GM12891 (cell line): ENCODE measurements around the gene BRDT. TPM values are rescaled to one million over a fixed set of nuclear protein-coding genes. Genes with fewer than 3 reads are reported as not detected.

Experiments used
- DNase-seq: peaks from one replicate; pipeline ENCODE4 v3.0.0; 2011; ENCODE audit warnings: low spot score; ENCODE audit not compliant: insufficient read length
- FAIRE-seq: peaks from 2 replicates; lab custom pipeline; 2011; peaks lifted over from hg19 to GRCh38; lab: Jason Lieb, UNC
- PAX5 ChIP-seq: IDR thresholded peaks from 2 replicates; pipeline ENCODE4 v1.6.1; 2011; ENCODE audit warnings: low read length, moderate library complexity, mild to moderate bottlenecking; ENCODE audit not compliant: insufficient read depth, severe bottlenecking
- POLR2A ChIP-seq: IDR thresholded peaks from 2 replicates; pipeline ENCODE4 v1.6.1; 2011; ENCODE audit warnings: low read depth, low read length, control low read depth
- POLR2AphosphoS5 ChIP-seq: IDR thresholded peaks from 2 replicates; pipeline ENCODE4 v1.6.1; 2011; ENCODE audit warnings: low read depth, low read length, control low read depth
- POU2F2 ChIP-seq: IDR thresholded peaks from 2 replicates; pipeline ENCODE4 v1.6.1; 2011; ENCODE audit warnings: low read depth, mild to moderate bottlenecking, control low read depth, low read length, moderate library complexity
- SPI1 ChIP-seq: IDR thresholded peaks from 2 replicates; pipeline ENCODE4 v1.6.1; 2011; ENCODE audit warnings: low read depth, low read length, control low read depth
- TAF1 ChIP-seq: IDR thresholded peaks from 2 replicates; pipeline ENCODE4 v1.6.1; 2011; ENCODE audit warnings: low read depth, low read length, control low read depth
- polyA plus RNA-seq: library from polyadenylated mRNA; unstranded; fragments of >200 nt; gene quantifications from one replicate; pipeline ENCODE4 v1.2.1, GENCODE V29; 2012; ENCODE audit warnings: low read depth, missing spikeins, inconsistent platforms; ENCODE audit not compliant: missing spikeins

BRDT gene
- polyA plus RNA-seq: not detected

GRCh38 chr1:91949356-91949699, at the start of gene BRDT:
TSS of gene BRDT (plus strand) at chr1:91949401. CDS start at chr1:91962755, 13,354 bp downstream.
- no peak for FAIRE-seq
- TF ChIP-seq POU2F2: no peak
- no peak for TF ChIP-seq POLR2AphosphoS5
- TF ChIP-seq TAF1: no peak
- no peak for TF ChIP-seq SPI1
- no peak for TF ChIP-seq PAX5
- TF ChIP-seq POLR2A: no peak
- DNase-seq: no peak

DNA sequence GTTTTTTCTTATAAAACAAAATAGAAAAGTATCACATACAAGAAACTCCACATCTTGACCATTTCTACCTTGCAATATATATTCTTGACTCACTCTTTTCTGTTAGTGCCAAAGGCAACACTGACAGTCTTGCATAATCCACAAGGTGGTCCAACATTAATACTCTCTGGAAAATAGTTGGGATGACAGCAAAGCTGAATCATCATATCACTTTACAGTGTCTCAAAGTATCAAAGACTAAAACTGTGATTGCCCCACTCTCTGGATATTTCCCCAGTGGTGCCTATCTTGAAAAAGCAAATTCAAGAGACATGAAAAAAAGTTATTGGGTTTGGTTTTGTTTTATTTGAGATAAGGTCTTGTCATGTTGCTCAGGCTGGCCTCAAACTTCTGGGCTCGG, 48.6 kb upstream of the BRDT start:
- no peak for DNase-seq
- TF ChIP-seq POLR2A (no peak), POU2F2 (no peak), POLR2AphosphoS5 (no peak), PAX5 (no peak), TAF1 (no peak), SPI1 (no peak)
- no peak for FAIRE-seq

GRCh38 chr1:91901231-91901630, 48.0 kb upstream of the BRDT start:
- no peak for DNase-seq
- FAIRE-seq: no peak
- TF ChIP-seq POLR2A: no peak
- TF ChIP-seq TAF1: no peak
- no peak for TF ChIP-seq PAX5
- TF ChIP-seq POU2F2: no peak

- no peak for DNase-seq
- FAIRE-seq: no peak
- TF ChIP-seq TAF1: no peak
- no peak for TF ChIP-seq POLR2AphosphoS5
- TF ChIP-seq SPI1: no peak
- no peak for TF ChIP-seq PAX5
- TF ChIP-seq POLR2A: no peak
- no peak for TF ChIP-seq POU2F2
Observed at GRCh38 chr1:91912266-91912665, 36.9 kb upstream of the BRDT start.

DNA sequence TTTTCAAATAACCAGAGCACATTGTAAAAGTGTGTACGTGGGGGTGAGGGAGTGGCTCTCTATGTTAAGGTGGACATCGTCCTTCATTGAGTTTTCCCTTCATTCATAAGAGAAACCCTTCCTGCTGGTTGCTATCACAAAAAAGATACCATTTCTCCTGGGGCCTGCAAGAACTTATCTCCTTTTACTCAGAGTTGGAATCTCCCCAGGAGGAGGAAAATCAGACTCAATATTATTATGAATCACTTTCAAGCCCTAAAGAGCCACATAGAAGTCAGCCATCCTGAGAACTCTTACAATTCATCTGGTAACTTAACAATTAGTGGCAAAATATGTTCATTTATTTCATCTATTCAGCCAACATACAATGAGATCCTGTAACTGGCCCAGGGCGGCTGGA, 36.2 kb upstream of the BRDT start:
- TF ChIP-seq POLR2AphosphoS5 (no peak), POLR2A (no peak), TAF1 (no peak), PAX5 (no peak), SPI1 (no peak), POU2F2 (no peak)
- FAIRE-seq: no peak
- DNase-seq: no peak

- DNase-seq (no peak), FAIRE-seq (no peak)
- TF ChIP-seq POLR2A (no peak), TAF1 (no peak), POU2F2 (no peak), PAX5 (no peak), POLR2AphosphoS5 (no peak), SPI1 (no peak)
Observed at GRCh38 chr1:91916046-91916445, 33.2 kb upstream of the BRDT start.

DNA sequence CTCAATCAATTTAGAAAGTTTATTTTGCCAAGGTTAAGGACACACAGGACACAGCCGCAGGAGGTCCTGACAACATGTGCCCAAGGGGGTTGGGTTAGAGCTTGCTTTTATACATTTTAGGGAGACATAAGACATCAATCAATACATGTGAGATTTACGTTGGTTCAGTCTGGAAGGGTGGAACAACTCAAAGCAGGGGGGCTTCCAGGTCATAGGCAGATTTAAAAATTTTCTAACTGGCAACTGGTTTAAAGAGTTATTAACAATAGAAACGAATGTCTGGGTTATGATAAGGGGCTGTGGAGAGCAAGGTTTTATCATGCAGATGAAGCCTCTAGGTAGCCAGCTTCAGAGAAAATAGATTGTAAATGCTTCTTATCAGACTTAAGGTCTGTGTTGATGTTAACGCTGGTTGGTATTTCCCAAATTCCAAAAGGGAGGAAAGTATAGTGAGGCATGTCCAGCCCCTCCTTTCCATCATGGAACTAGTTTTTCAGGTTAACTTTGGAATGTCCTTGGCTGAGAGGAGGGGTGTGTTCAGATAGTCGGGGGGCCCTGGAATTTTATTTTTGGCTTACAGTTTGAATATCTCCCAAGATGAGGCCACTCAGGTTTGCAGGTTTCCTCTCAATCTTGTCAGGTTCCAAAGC, 32.3 kb upstream of the BRDT start:
- TF ChIP-seq POLR2A (no peak), TAF1 (no peak), POLR2AphosphoS5 (no peak), SPI1 (no peak), PAX5 (no peak), POU2F2 (no peak)
- no peak for FAIRE-seq
- DNase-seq: no peak

GRCh38 chr1:91919962-91920361, 29.2 kb upstream of the BRDT start:
- TF ChIP-seq SPI1 (no peak), PAX5 (no peak), TAF1 (no peak), POLR2A (no peak), POLR2AphosphoS5 (no peak), POU2F2 (no peak)
- no peak for DNase-seq
- no peak for FAIRE-seq

GRCh38 chr1:91924146-91924545, 25.1 kb upstream of the BRDT start:
- DNase-seq (no peak), FAIRE-seq (no peak)
- TF ChIP-seq POLR2A (no peak), SPI1 (no peak), POLR2AphosphoS5 (no peak), POU2F2 (no peak), PAX5 (no peak), TAF1 (no peak)

DNA sequence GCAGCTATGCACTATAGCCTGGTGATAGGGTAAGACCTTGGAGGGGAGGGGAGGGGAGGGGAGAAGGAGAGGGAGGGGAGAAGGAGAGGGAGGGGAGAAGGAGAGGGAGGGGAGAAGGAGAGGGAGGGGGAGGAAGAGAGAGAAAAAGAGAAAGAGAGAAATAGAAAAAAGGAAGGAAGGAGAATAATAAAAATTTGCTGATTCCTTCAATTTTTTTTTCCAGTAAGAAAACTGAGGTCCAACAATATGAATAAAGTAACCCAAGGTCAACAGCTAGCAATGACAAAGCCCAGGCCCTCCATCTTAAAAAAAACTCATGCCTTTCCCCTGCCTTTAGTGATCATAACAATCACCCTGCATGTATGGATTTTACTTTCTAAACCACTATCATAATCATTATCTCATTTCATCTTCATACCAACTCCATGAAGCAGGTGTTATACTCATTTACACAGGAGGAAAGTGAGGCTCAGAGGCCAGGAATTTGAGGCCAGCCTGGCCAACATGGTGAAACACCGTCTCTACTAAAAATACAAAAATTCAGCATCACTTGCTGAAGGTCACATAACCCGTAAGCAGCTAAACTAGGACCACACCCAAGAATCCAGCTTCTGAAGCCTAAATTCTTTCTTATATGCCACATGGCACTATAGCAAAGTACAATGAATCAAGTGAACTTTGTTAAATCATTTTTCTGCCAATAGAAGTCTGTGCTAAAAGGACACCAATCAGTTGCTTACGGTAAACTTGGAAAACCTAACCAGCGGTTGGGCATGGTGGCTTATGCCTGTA, 23.4 kb upstream of the BRDT start:
- TF ChIP-seq PAX5 (no peak), TAF1 (no peak), POLR2A (no peak), POLR2AphosphoS5 (no peak), POU2F2 (no peak), SPI1 (no peak)
- FAIRE-seq: no peak
- DNase-seq: no peak
